H1 (cell line): ENCODE results near the gene SLC24A3.

Experiments
- ASH2L ChIP-seq: fragments of 200-600, 300-600 bp; sonication (generic); IDR thresholded peaks from one replicate; pipeline ENCODE4 v1.7.1; 2017; ENCODE audit warnings: low read length
- CTBP2 ChIP-seq: IDR thresholded peaks from 2 replicates; pipeline ENCODE4 v1.7.0; 2011; ENCODE audit warnings: borderline replicate concordance, mild to moderate bottlenecking, moderate library complexity, mixed read lengths, low read length; ENCODE audit not compliant: insufficient read depth, insufficient read length
- EGR1 ChIP-seq: IDR thresholded peaks from 2 replicates; pipeline ENCODE4 v1.6.1; 2011; ENCODE audit warnings: low read depth, low read length, borderline replicate concordance
- EP300 ChIP-seq, 2 experiments: IDR thresholded peaks; 1 replicate in 1 of 2; 2 replicates in 1 of 2; pipeline ENCODE4 v1.6.1; 2011 to 2012; ENCODE audit warnings: low read depth in 2 of 2, low read length in 2 of 2, mild to moderate bottlenecking in 2 of 2, borderline replicate concordance in 1 of 2, inconsistent platforms in 1 of 2, moderate library complexity in 1 of 2
- MAX ChIP-seq: IDR thresholded peaks from 2 replicates; pipeline ENCODE4 v1.6.1; 2012; ENCODE audit warnings: inconsistent platforms
- POLR2A ChIP-seq, 2 experiments: IDR thresholded peaks; 1 replicate in 1 of 2; 2 replicates in 1 of 2; pipeline ENCODE4 v1.6.1; 2011; ENCODE audit warnings: low read depth in 2 of 2, low read length in 2 of 2, mild to moderate bottlenecking in 2 of 2; ENCODE audit errors: control extremely low read depth in 1 of 2
- POLR2AphosphoS5 ChIP-seq: IDR thresholded peaks from 2 replicates; pipeline ENCODE4 v1.6.1; 2011; ENCODE audit warnings: low read depth, low read length
- RNF2 ChIP-seq: fragments of 200-900, 300-1000 bp; sonication (generic); IDR thresholded peaks from 2 replicates; pipeline ENCODE4 v1.7.1; 2016; ENCODE audit warnings: borderline replicate concordance, low read depth, mild to moderate bottlenecking, antibody characterized with exemption, low read length; ENCODE audit not compliant: poor library complexity, severe bottlenecking; ENCODE audit errors: missing control alignments
- SP1 ChIP-seq: IDR thresholded peaks from 2 replicates; pipeline ENCODE4 v1.6.1; 2011; ENCODE audit warnings: low read depth, low read length
- SRF ChIP-seq: IDR thresholded peaks from 2 replicates; pipeline ENCODE4 v1.6.1; 2011; ENCODE audit warnings: mild to moderate bottlenecking, low read depth, low read length, moderate library complexity
- TCF12 ChIP-seq: IDR thresholded peaks from 2 replicates; pipeline ENCODE4 v1.6.1; 2011; ENCODE audit warnings: low read depth, mild to moderate bottlenecking, low read length
- TF ChIP-seq, protein P1 (sequence below), 3 experiments: IDR thresholded peaks; 1 replicate in 2 of 3; 2 replicates in 1 of 3; pipeline versions ENCODE4 v1.5.1 to v1.6.1; 2011; ENCODE audit warnings: low read length in 3 of 3, mild to moderate bottlenecking in 3 of 3, inconsistent platforms in 2 of 3, low read depth in 1 of 3, moderate library complexity in 1 of 3; ENCODE audit not compliant: insufficient read depth in 1 of 3; ENCODE audit errors: control extremely low read depth in 1 of 3
- TF ChIP-seq, protein P2 (sequence below): IDR thresholded peaks from 2 replicates; pipeline ENCODE4 v1.6.1; 2012; ENCODE audit warnings: low read length, inconsistent platforms

GRCh38 chr20:19583532-19584175 is 371.2 kb downstream of the SLC24A3 start:
- TF ChIP-seq, protein P1, sequence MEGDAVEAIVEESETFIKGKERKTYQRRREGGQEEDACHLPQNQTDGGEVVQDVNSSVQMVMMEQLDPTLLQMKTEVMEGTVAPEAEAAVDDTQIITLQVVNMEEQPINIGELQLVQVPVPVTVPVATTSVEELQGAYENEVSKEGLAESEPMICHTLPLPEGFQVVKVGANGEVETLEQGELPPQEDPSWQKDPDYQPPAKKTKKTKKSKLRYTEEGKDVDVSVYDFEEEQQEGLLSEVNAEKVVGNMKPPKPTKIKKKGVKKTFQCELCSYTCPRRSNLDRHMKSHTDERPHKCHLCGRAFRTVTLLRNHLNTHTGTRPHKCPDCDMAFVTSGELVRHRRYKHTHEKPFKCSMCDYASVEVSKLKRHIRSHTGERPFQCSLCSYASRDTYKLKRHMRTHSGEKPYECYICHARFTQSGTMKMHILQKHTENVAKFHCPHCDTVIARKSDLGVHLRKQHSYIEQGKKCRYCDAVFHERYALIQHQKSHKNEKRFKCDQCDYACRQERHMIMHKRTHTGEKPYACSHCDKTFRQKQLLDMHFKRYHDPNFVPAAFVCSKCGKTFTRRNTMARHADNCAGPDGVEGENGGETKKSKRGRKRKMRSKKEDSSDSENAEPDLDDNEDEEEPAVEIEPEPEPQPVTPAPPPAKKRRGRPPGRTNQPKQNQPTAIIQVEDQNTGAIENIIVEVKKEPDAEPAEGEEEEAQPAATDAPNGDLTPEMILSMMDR (IDR thresholded peaks at IDR 0.05; ENCODE audit: control extremely low read depth in 1 of 3, insufficient read depth in 1 of 3, low read depth in 1 of 3, low read length in 3 of 3) = peak; percentile 86 to 99 (median 98)
- no peak for TF ChIP-seq POLR2A (IDR thresholded peaks at IDR 0.05; ENCODE audit: control extremely low read depth in 1 of 2, low read depth in 2 of 2, low read length in 2 of 2)
- TF ChIP-seq SRF = no peak
- no peak for TF ChIP-seq CTBP2
- TF ChIP-seq POLR2AphosphoS5 = no peak
- 0 out of 2 replicates have a peak, but pooled peaks have one; percentile 21 for TF ChIP-seq MAX
- TF ChIP-seq EGR1 = no peak
- no peak for TF ChIP-seq RNF2
- TF ChIP-seq, protein P2, sequence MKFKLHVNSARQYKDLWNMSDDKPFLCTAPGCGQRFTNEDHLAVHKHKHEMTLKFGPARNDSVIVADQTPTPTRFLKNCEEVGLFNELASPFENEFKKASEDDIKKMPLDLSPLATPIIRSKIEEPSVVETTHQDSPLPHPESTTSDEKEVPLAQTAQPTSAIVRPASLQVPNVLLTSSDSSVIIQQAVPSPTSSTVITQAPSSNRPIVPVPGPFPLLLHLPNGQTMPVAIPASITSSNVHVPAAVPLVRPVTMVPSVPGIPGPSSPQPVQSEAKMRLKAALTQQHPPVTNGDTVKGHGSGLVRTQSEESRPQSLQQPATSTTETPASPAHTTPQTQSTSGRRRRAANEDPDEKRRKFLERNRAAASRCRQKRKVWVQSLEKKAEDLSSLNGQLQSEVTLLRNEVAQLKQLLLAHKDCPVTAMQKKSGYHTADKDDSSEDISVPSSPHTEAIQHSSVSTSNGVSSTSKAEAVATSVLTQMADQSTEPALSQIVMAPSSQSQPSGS = no peak
- TF ChIP-seq SP1 = no peak
- TF ChIP-seq ASH2L = no peak
- no peak for TF ChIP-seq EP300 (IDR thresholded peaks at IDR 0.05; ENCODE audit: borderline replicate concordance in 1 of 2, low read depth in 2 of 2, low read length in 2 of 2)
- TF ChIP-seq TCF12 = no peak
